PFSK-1 (cell line): ENCODE data around the gene BRF1.

Source experiments
- POLR2AphosphoS5 ChIP-seq: IDR thresholded peaks from 2 replicates; pipeline ENCODE4 v1.6.1; 2012; ENCODE audit warnings: low read depth, mild to moderate bottlenecking, control low read depth, low read length, moderate library complexity
- REST ChIP-seq, 2 experiments: IDR thresholded peaks; 2 replicates each; pipeline versions ENCODE4 v1.6.1 to v1.8.0; 2011 to 2012; ENCODE audit warnings: low read depth in 2 of 2, low read length in 2 of 2, control low read depth in 1 of 2, inconsistent platforms in 1 of 2, mild to moderate bottlenecking in 1 of 2, moderate library complexity in 1 of 2; ENCODE audit not compliant: insufficient read depth in 1 of 2
- SIN3A ChIP-seq: IDR thresholded peaks from 2 replicates; pipeline ENCODE4 v1.6.1; 2012; ENCODE audit warnings: mild to moderate bottlenecking, low read length, moderate library complexity, borderline replicate concordance; ENCODE audit not compliant: insufficient read depth
- TAF1 ChIP-seq: IDR thresholded peaks from 2 replicates; pipeline ENCODE4 v1.6.1; 2012; ENCODE audit warnings: low read length, control low read depth, borderline replicate concordance; ENCODE audit not compliant: insufficient read depth

GRCh38 chr14:105315211-105315721, 14.5 kb upstream of the BRF1 start:
- no peak for TF ChIP-seq POLR2AphosphoS5
- TF ChIP-seq TAF1 = no peak
- TF ChIP-seq SIN3A = no peak
- no peak for TF ChIP-seq REST (IDR thresholded peaks at IDR 0.05; ENCODE audit: insufficient read depth in 1 of 2, low read depth in 2 of 2, low read length in 2 of 2)
